Endothelial cell of umbilical vein (primary cell): ENCODE results near the gene KANK4.

Experiments
- EZH2 ChIP-seq: IDR thresholded peaks from 2 replicates; pipeline ENCODE4 v1.6.1; 2012; ENCODE audit warnings: borderline replicate concordance, low read depth, mild to moderate bottlenecking, moderate library complexity, low read length, inconsistent platforms; ENCODE audit not compliant: severe bottlenecking
- FOS ChIP-seq: IDR thresholded peaks from 2 replicates; pipeline ENCODE4 v1.6.1; 2011; ENCODE audit warnings: mild to moderate bottlenecking, low read length, moderate library complexity, borderline replicate concordance; ENCODE audit not compliant: insufficient read depth
- GATA2 ChIP-seq: IDR thresholded peaks from 2 replicates; pipeline ENCODE4 v1.7.0; 2011; ENCODE audit warnings: low read depth, mild to moderate bottlenecking, moderate library complexity, mixed read lengths, low read length; ENCODE audit not compliant: insufficient read length, insufficient read depth
- JUN ChIP-seq: IDR thresholded peaks from 2 replicates; pipeline ENCODE4 v1.6.1; 2011; ENCODE audit warnings: borderline replicate concordance, low read depth; ENCODE audit not compliant: insufficient read length, insufficient read depth
- MYC ChIP-seq: IDR thresholded peaks from one replicate; pipeline ENCODE4 v1.6.1; 2011; ENCODE audit warnings: mild to moderate bottlenecking, low read depth, low read length
- POLR2A ChIP-seq: IDR thresholded peaks from 2 replicates; pipeline ENCODE4 v1.6.1; 2012; ENCODE audit warnings: low read depth, mild to moderate bottlenecking, control low read depth, low read length
- POLR2AphosphoS5 ChIP-seq: IDR thresholded peaks from 2 replicates; pipeline ENCODE4 v1.6.1; 2012; ENCODE audit warnings: low read depth, mild to moderate bottlenecking, control low read depth, low read length, moderate library complexity; ENCODE audit not compliant: insufficient read depth
- TF ChIP-seq, protein P1 (sequence below), 2 donors: IDR thresholded peaks; 1 replicate in 1 of 2; 2 replicates in 1 of 2; pipeline ENCODE4 v1.5.1; 2011; ENCODE audit warnings: low read length in 2 of 2, mild to moderate bottlenecking in 2 of 2, moderate library complexity in 2 of 2, control low read depth in 1 of 2, inconsistent platforms in 1 of 2, low read depth in 1 of 2; ENCODE audit not compliant: insufficient read depth in 1 of 2; ENCODE audit errors: extremely low read depth in 1 of 2
- TF ChIP-seq, protein P2 (sequence below): IDR thresholded peaks from 2 replicates; pipeline ENCODE4 v1.6.1; 2011; ENCODE audit not compliant: insufficient read depth, insufficient read length

DNA sequence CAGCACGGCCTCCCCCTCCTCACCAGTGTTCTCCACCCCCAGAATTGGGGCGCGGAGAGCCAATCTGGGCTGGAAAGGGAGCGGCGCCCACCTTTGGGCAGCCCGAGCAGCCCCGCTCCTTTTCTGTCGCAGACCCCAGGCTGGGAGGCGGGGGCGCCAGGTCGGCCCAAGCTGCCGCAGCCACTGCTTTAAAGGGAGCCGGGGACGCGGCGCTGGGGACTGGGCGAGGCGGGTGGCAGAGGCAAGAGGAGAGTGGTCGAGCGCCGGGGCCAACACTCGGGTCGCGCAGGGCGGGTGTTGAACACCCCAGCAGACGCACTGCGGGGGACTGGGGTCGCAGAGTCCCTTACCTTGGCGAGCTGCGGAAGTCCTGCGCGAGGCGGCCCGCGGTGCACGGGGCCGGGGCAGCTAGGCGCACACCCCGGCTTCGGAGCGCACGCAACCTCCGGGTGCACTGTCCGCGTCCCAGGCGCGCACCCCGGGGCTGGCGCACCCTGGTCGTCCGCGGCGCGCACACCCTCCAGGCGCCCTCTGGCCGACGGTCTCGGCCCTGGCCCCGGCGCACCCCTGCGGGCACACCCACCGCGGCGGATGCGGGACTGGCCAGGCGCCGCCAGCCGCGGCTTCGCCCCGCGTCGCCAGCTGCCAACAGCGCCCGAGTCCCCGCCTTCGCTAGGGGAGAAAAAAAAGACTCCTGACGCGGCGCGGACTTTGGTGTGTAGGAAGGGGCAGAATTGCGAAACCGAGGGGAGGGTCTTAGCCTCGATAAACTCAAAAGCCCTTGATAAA lies at the start of gene KANK4:
- TF ChIP-seq, protein P1, sequence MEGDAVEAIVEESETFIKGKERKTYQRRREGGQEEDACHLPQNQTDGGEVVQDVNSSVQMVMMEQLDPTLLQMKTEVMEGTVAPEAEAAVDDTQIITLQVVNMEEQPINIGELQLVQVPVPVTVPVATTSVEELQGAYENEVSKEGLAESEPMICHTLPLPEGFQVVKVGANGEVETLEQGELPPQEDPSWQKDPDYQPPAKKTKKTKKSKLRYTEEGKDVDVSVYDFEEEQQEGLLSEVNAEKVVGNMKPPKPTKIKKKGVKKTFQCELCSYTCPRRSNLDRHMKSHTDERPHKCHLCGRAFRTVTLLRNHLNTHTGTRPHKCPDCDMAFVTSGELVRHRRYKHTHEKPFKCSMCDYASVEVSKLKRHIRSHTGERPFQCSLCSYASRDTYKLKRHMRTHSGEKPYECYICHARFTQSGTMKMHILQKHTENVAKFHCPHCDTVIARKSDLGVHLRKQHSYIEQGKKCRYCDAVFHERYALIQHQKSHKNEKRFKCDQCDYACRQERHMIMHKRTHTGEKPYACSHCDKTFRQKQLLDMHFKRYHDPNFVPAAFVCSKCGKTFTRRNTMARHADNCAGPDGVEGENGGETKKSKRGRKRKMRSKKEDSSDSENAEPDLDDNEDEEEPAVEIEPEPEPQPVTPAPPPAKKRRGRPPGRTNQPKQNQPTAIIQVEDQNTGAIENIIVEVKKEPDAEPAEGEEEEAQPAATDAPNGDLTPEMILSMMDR (IDR thresholded peaks at IDR 0.05; ENCODE audit: extremely low read depth in 1 of 2, insufficient read depth in 1 of 2, low read depth in 1 of 2, low read length in 2 of 2) = no peak
- no peak for TF ChIP-seq FOS
- TF ChIP-seq EZH2 = no peak
- TF ChIP-seq MYC = no peak
- TF ChIP-seq JUN = no peak
- TF ChIP-seq POLR2AphosphoS5 = no peak
- TF ChIP-seq POLR2A = no peak
- TF ChIP-seq, protein P2, sequence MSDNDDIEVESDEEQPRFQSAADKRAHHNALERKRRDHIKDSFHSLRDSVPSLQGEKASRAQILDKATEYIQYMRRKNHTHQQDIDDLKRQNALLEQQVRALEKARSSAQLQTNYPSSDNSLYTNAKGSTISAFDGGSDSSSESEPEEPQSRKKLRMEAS = no peak
- no peak for TF ChIP-seq GATA2
